Left hindlimb (tissue), 1 donor: Measurements from ENCODE around the gene SNX17.

Experiments used
- DNase-seq: peaks from one replicate; pipeline ENCODE4 v3.0.0-alpha.2; 2018

The SNX17 gene

GRCh38 chr2:27370816-27371620, 602 bp downstream of the SNX17 start:
- peak; percentile 42 for DNase-seq

- no peak for DNase-seq
These were observed 2.5 kb downstream of the SNX17 start for GRCh38 chr2:27372937-27373336.

- no peak for DNase-seq
These were observed 3.2 kb downstream of the SNX17 start for GRCh38 chr2:27373567-27373966.

- DNase-seq = no peak
These were observed 5.2 kb downstream of the SNX17 start for GRCh38 chr2:27375513-27376099.

- DNase-seq = no peak
These were observed 5.9 kb downstream of the SNX17 start for GRCh38 chr2:27376151-27376865.

GRCh38 chr2:27376866-27377617, 6.6 kb downstream of the SNX17 start:
- DNase-seq = no peak

GRCh38 chr2:27377618-27378095, 7.2 kb downstream of the SNX17 start:
- no peak for DNase-seq

GRCh38 chr2:27378096-27378808, 7.8 kb downstream of the SNX17 start:
- no peak for DNase-seq

- DNase-seq = no peak
These were observed 8.4 kb downstream of the SNX17 start for GRCh38 chr2:27378809-27379290.

GRCh38 chr2:27379383-27379835, 9.0 kb downstream of the SNX17 start:
- no peak for DNase-seq

GRCh38 chr2:27379836-27380625, 9.6 kb downstream of the SNX17 start:
- no peak for DNase-seq

- DNase-seq = peak; percentile 97
These were observed 10.5 kb downstream of the SNX17 start, which contains the start of gene ZNF513 for GRCh38 chr2:27380626-27381545. Gene ZNF513, minus strand, starts transcription at chr2:27380734. Its CDS starts 208 bp downstream, at chr2:27380526.

GRCh38 chr2:27381577-27382181, 11.3 kb downstream of the SNX17 start:
- DNase-seq = no peak

GRCh38 chr2:27390822-27391679, 20.6 kb downstream of the SNX17 start:
- DNase-seq = no peak

- DNase-seq = no peak
These were observed 22.8 kb downstream of the SNX17 start for GRCh38 chr2:27393225-27393624.

- DNase-seq = no peak
These were observed 28.5 kb downstream of the SNX17 start for GRCh38 chr2:27398962-27399361.

- no peak for DNase-seq
These were observed 30.1 kb downstream of the SNX17 start for GRCh38 chr2:27400348-27401135.
